Calu3 (cell line): ENCODE results near the gene IER3IP1. TPM values are rescaled to one million over a fixed set of nuclear protein-coding genes. Genes with fewer than 3 reads are reported as not detected.
A peak's percentile ranks its signal among the peaks of the same experiment; 100 is the strongest.
"Not testable (repeated sequence)": the region's sequence is repeated elsewhere in the genome, so short reads cannot be mapped to it uniquely, and the experiment has no call there.

Experiments used
- BruUV-seq: library from RNA; stranded (reverse); fragments of 400-500 nt; replicated peaks from 2 replicates; lab custom pipeline; 2021; lab: Mats Ljungman, UMichigan
- CTCF ChIA-PET: fragments of 300-600 bp; sonication (Branson Sonifier 250); formaldehyde crosslinking; loops from one replicate; lab custom pipeline; 2022; ENCODE audit warnings: antibody characterized with exemption; lab: Charles Lee
- DNase-seq: peaks from one replicate; pipeline ENCODE4 v3.0.0; 2022
- H3K27ac Mint-ChIP-seq: one replicate; pipeline ENCODE4 v1.8.0; 2022; ENCODE audit warnings: mixed read lengths; ENCODE audit not compliant: unreplicated experiment
- H3K27me3 Mint-ChIP-seq: one replicate; pipeline ENCODE4 v1.8.0; 2022; ENCODE audit warnings: mixed read lengths; ENCODE audit not compliant: unreplicated experiment
- H3K36me3 Mint-ChIP-seq: one replicate; pipeline ENCODE4 v1.8.0; 2022; ENCODE audit warnings: mild to moderate bottlenecking, moderate library complexity, mixed read lengths; ENCODE audit not compliant: insufficient read depth, unreplicated experiment
- H3K4me1 Mint-ChIP-seq: one replicate; pipeline ENCODE4 v1.8.0; 2022; ENCODE audit warnings: mild to moderate bottlenecking, low read depth, mixed read lengths; ENCODE audit not compliant: unreplicated experiment
- H3K4me3 Mint-ChIP-seq: one replicate; pipeline ENCODE4 v1.8.0; 2022; ENCODE audit warnings: mild to moderate bottlenecking, low read depth, moderate library complexity, mixed read lengths; ENCODE audit not compliant: unreplicated experiment
- H3K9me3 Mint-ChIP-seq: one replicate; pipeline ENCODE4 v1.8.0; 2022; ENCODE audit warnings: low read depth, mixed read lengths; ENCODE audit not compliant: unreplicated experiment
- CTCF ChIP-seq: fragments of 200-600 bp; IDR thresholded peaks from one replicate; pipeline ENCODE4 v1.8.0; 2022; ENCODE audit warnings: antibody characterized with exemption; ENCODE audit not compliant: unreplicated experiment
- intact Hi-C: fragments of 100-400 bp; cut with micrococcal nuclease; formaldehyde crosslinking; loops from one replicate; pipeline ENCODE4 v1.10.0; 2022; ENCODE audit not compliant: unreplicated experiment
- total RNA-seq: library from RNA; stranded (reverse); gene quantifications from 2 replicates; pipeline ENCODE4 v1.2.3, GENCODE V29; 2022

IER3IP1 gene
- total RNA-seq, 1 experiment from 2014 or later = 20.4 TPM

GRCh38 chr18:47204908-47205522 is 28.9 kb upstream of the IER3IP1 start:
- H3K4me3 Mint-ChIP-seq = no peak overlapping the region
- CTCF ChIA-PET = interaction anchor here (0.9 to 2.1 kb wide), 6 partner anchors 10 to 154 kb away, joined by 3 to 8 read pairs (median 5); partner anchors contain the start of gene HDHD2
- peak; percentile 66 for TF ChIP-seq CTCF
- no TSS peak for BruUV-seq
- DNase-seq = peak; percentile 54
- H3K36me3 Mint-ChIP-seq = no peaks in the 10 kb centered on the region
- H3K9me3 Mint-ChIP-seq = no peaks in the 10 kb centered on the region
- H3K4me1 Mint-ChIP-seq = no peaks in the 10 kb centered on the region
- peaks cover 91% of the 10 kb centered on the region for H3K27me3 Mint-ChIP-seq
- H3K27ac Mint-ChIP-seq = no peak overlapping the region
- intact Hi-C loops = loop anchor here (1.0 to 2.0 kb wide), 2 partner anchors 105 to 154 kb away; no protein-coding TSS in a partner anchor

- Mint-ChIP-seq H3K27ac (no peak overlapping the region), H3K9me3 (no peaks in the 10 kb centered on the region), H3K4me3 (no peak overlapping the region), H3K4me1 (no peaks in the 10 kb centered on the region), H3K27me3 (peaks cover 81% of the 10 kb centered on the region), H3K36me3 (no peaks in the 10 kb centered on the region)
- no peak for DNase-seq
- no TSS peak for BruUV-seq
- CTCF ChIA-PET = interaction anchor here (1.5 to 2.1 kb wide), 3 partner anchors 12 to 104 kb away, joined by 5 to 8 read pairs (median 5); no protein-coding TSS in a partner anchor
- intact Hi-C loops = loop anchor here (2.0 kb wide), 1 partner anchor 153 kb away; no protein-coding TSS in a partner anchor
- no peak for TF ChIP-seq CTCF
These were observed 27.7 kb upstream of the IER3IP1 start for GRCh38 chr18:47203626-47204464.

- DNase-seq, CTCF ChIA-PET, H3K27ac Mint-ChIP-seq, H3K4me1 Mint-ChIP-seq, intact Hi-C loops, H3K4me3 Mint-ChIP-seq, BruUV-seq, H3K36me3 Mint-ChIP-seq, H3K9me3 Mint-ChIP-seq: not testable (repeated sequence)
- H3K27me3 Mint-ChIP-seq = peaks cover 68% of the 10 kb centered on the region
These were observed 19.8 kb upstream of the IER3IP1 start for GRCh38 chr18:47195961-47196360.

- Mint-ChIP-seq H3K27ac (no peak overlapping the region), H3K4me3 (no peak overlapping the region), H3K27me3 (peaks cover 50% of the 10 kb centered on the region), H3K36me3 (no peaks in the 10 kb centered on the region), H3K4me1 (no peaks in the 10 kb centered on the region), H3K9me3 (no peaks in the 10 kb centered on the region)
- BruUV-seq = no TSS peak
- DNase-seq = no peak
- CTCF ChIA-PET = no interaction called here
- TF ChIP-seq CTCF = no peak
- intact Hi-C loops = no loop called here
These were observed 15.8 kb upstream of the IER3IP1 start for GRCh38 chr18:47191961-47192360.
